HG02610 (cell line): ENCODE measurements around the gene EFNA5.
"Not testable (repeated sequence)": the region's sequence is repeated elsewhere in the genome, so short reads cannot be mapped to it uniquely, and the experiment has no call there.

Source experiments
- ATAC-seq: cut with Tn5 transposase; IDR thresholded peaks from one replicate; pipeline ENCODE4 v1.9.1; 2021; ENCODE audit warnings: mild to moderate bottlenecking, moderate library complexity; ENCODE audit not compliant: unreplicated experiment

The EFNA5 gene

GRCh38 chr5:107439832-107440231, 230.9 kb downstream of the EFNA5 start:
- ATAC-seq = no peak

DNA sequence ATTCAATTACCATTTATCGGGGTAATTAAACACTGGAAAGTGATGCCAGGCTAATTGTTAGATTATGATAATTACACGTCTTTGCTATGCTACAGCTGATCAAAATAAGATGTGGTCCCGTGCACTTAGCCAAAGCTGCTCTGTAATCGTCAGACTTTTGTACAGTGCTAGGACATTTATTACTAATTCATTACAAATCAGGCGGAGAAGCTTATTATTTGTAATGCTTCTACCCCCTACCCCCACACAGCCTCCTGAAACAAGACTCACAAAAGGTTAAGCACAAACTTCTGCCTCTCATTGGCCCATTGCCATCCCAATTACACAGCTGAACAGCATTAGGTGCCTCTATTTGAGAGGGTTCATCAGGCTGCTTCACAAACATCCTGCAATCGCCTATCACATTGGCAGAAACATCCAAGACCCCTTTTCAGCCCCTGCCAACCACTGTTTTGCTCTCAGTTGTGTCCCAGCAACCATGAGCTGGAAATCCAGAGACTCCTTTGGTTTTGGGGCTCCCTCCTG, 232.7 kb downstream of the EFNA5 start:
- ATAC-seq = no peak

GRCh38 chr5:107437154-107437553, 233.6 kb downstream of the EFNA5 start:
- no peak for ATAC-seq

GRCh38 chr5:107436201-107436600, 234.5 kb downstream of the EFNA5 start:
- no peak for ATAC-seq

- ATAC-seq = no peak
These were observed 235.7 kb downstream of the EFNA5 start for GRCh38 chr5:107435061-107435460.

- not testable (repeated sequence) for ATAC-seq
These were observed 237.1 kb downstream of the EFNA5 start for GRCh38 chr5:107433646-107434045.

DNA sequence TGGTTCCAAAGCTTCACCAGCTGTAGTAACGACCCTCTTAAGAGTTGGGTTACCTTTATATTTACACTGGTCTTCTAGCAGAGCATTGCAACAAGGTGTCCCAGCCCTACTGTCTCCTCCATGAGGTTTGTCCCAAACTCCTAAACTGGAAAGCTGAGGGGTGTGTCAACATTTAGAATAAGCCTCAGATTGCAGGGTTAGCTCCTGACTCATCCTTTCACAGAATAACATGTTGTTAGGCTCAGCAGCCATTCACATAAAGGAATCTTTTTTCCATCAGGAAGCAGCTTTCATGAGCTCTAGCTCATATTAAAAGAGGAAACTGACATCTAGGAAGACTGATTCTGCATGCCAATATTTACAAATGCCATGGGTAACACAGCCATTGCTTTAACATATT, 238.7 kb downstream of the EFNA5 start:
- no peak for ATAC-seq

DNA sequence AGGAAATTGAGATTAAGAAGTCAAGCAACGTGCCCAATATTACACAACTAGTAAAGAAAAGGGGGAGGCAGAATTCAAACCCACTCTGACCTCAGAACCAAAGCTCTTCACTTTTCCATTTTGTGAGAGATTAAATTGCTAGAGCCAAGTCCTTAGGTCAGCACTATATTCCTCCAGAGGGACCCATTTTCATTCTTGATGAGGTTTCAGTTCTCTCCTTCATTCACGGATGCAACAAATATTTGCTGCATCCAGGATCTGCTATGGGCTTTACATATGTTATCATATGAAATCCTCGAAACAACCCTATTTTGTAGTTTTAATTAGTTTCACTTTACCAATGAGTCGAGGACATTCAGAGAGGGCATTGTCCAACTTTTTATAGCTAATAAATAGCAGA, 239.2 kb downstream of the EFNA5 start:
- ATAC-seq = no peak

- no peak for ATAC-seq
These were observed 240.6 kb downstream of the EFNA5 start for GRCh38 chr5:107430071-107430625.

- peak; percentile 78 for ATAC-seq
These were observed 242.4 kb downstream of the EFNA5 start for GRCh38 chr5:107428303-107428813.

DNA sequence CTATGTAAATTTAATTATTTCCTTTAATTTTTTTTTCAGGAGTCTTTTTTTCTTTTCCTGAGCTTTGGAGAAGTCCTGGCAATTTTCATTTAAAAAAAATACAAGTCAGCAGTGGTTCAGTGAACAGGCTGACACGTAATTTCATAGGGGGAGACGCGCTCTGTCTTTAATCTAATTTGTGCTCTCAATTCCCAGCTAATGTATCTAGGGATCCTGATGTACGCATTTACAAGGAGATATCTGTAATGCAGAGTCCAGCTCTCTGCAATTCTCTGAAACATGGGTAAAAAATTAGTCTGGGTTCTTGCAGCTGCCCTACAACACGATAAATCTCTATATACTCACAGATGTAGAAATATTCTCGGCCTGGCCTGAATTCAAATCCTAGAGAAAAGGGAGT, 243.9 kb downstream of the EFNA5 start:
- ATAC-seq = no peak

- ATAC-seq = no peak
These were observed 244.5 kb downstream of the EFNA5 start for GRCh38 chr5:107426209-107426608.

- no peak for ATAC-seq
These were observed 245.2 kb downstream of the EFNA5 start for GRCh38 chr5:107425541-107426031.

DNA sequence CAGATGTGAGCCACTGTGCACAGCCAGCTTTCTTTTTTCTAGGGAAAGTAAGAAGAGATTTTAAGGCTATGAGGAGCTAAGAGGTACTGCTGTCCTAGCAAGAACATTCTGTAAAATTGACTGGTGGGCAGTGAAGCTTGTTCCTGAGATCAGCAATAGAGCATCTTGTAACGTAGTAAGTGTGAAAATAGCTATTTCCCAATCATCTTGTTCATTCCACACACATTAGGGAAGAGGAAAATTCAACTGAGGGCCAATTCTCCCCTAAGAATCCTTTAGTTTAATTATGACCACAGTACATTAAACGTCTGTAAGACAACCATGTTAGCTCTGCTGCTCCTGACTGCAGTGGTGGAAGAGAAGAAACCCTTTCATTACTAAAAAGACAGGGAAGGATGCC, 246.2 kb downstream of the EFNA5 start:
- ATAC-seq = no peak

- peak; percentile 53 for ATAC-seq
These were observed 248.2 kb downstream of the EFNA5 start for GRCh38 chr5:107422494-107422893.

DNA sequence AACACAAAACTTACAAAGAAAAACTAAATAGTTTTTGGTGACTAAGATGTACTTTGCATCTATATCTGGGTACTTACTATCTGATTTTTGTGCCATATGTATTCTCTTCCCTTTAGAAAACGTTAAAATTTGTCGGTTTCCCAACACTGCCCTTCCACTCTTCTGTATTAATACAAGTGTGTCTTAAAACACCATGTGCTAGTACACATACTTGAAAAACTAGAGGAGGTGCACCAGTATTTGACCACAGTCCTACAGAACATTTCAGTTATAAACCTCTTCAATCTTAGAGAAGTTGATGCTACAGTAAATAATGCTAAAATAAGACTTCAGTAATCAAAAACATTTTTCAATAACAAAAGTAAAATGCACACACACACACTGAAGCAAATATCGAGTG, 251.2 kb downstream of the EFNA5 start:
- ATAC-seq = no peak

DNA sequence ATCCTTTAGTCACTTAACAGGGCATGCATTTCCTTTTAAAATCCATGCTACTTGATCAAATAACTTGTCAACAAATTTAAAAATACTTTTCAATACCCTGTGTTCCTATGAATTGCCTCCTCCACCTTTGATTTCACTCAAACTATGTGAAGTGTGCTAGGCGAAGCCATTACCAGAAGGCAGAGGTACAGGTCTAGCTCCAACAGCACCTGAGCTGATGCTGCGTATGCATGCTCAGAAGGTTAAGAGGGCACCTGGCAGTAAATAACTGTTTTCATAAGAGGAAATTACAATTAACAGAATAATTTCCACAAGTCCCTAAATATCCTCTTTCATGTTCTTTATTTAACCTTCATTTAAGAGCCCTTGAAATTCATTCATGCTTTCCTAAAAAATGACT, 251.8 kb downstream of the EFNA5 start:
- no peak for ATAC-seq

GRCh38 chr5:107418071-107418470, 252.7 kb downstream of the EFNA5 start:
- no peak for ATAC-seq

- ATAC-seq = no peak
These were observed 255.0 kb downstream of the EFNA5 start for GRCh38 chr5:107415762-107416161.

DNA sequence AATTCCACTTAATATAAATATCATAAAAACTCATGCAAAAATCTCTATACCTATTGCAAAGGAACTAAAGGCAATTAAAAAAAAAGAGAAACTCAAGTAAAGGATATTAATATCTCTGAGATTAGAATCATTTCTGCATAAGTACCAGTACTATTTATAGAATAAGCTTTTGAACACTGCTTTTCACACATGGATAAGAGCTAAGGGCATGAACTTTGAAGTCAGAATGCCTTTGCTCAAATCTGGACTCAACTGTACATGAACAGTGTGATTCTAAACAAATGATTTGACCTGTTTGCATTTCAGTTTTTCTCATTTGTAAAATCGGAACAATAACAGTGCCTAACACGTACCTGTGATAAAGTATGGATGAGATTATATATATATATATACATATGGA, 255.9 kb downstream of the EFNA5 start:
- ATAC-seq = no peak

GRCh38 chr5:107413754-107414153, 257.0 kb downstream of the EFNA5 start:
- no peak for ATAC-seq

GRCh38 chr5:107408564-107408963, 262.2 kb downstream of the EFNA5 start:
- ATAC-seq = peak; percentile 44
